NCI-H1694 treated with DMSO at 0.1 percent for 48 hours (cell line): ENCODE results near the gene PLA2G4A.
"Not testable (repeated sequence)": the region's sequence is repeated elsewhere in the genome, so short reads cannot be mapped to it uniquely, and the experiment has no call there.

Experiments used
- DNase-seq: peaks from one replicate; lab custom pipeline; 2025; lab: John Stamatoyannopoulos, UW

PLA2G4A gene

GRCh38 chr1:186922814-186923213, 94.1 kb downstream of the PLA2G4A start:
- not testable (repeated sequence) for DNase-seq

GRCh38 chr1:186923486-186923885, 94.7 kb downstream of the PLA2G4A start:
- DNase-seq: no peak

GRCh38 chr1:186925881-186926669, 97.3 kb downstream of the PLA2G4A start:
- no peak for DNase-seq

GRCh38 chr1:186927884-186928283, 99.1 kb downstream of the PLA2G4A start:
- no peak for DNase-seq

GRCh38 chr1:186930238-186930637, 101.5 kb downstream of the PLA2G4A start:
- DNase-seq: no peak

- DNase-seq: no peak
Observed at GRCh38 chr1:186937016-186937670, 108.4 kb downstream of the PLA2G4A start.

- DNase-seq: no peak
Observed at GRCh38 chr1:186943891-186944686, 115.3 kb downstream of the PLA2G4A start.

- DNase-seq: no peak
Observed at GRCh38 chr1:186945146-186945545, 116.4 kb downstream of the PLA2G4A start.

GRCh38 chr1:186948535-186948934, 119.8 kb downstream of the PLA2G4A start:
- DNase-seq: no peak

GRCh38 chr1:186949173-186949572, 120.4 kb downstream of the PLA2G4A start:
- DNase-seq: no peak

- no peak for DNase-seq
Observed at GRCh38 chr1:186950547-186950946, 121.8 kb downstream of the PLA2G4A start.

- no peak for DNase-seq
Observed at GRCh38 chr1:186953876-186954275, 125.1 kb downstream of the PLA2G4A start.

GRCh38 chr1:186957314-186957713, 128.6 kb downstream of the PLA2G4A start:
- no peak for DNase-seq

- DNase-seq: no peak
Observed at GRCh38 chr1:186958520-186958919, 129.8 kb downstream of the PLA2G4A start.

- DNase-seq: no peak
Observed at GRCh38 chr1:186960861-186961260, 132.1 kb downstream of the PLA2G4A start.

- DNase-seq: no peak
Observed at GRCh38 chr1:186965847-186966246, 137.1 kb downstream of the PLA2G4A start.

- no peak for DNase-seq
Observed at GRCh38 chr1:186966456-186966855, 137.7 kb downstream of the PLA2G4A start.

GRCh38 chr1:186967656-186968394, 139.1 kb downstream of the PLA2G4A start:
- no peak for DNase-seq

- no peak for DNase-seq
Observed at GRCh38 chr1:186974774-186975181, 146.0 kb downstream of the PLA2G4A start.

- no peak for DNase-seq
Observed at GRCh38 chr1:186975220-186975619, 146.5 kb downstream of the PLA2G4A start.

GRCh38 chr1:186976700-186977099, 148.0 kb downstream of the PLA2G4A start:
- DNase-seq: no peak
